GM19372 (cell line): ENCODE results near the gene GRK4.

ENCODE experiments used
- ATAC-seq: cut with Tn5 transposase; IDR thresholded peaks from one replicate; pipeline ENCODE4 v1.9.1; 2021; ENCODE audit warnings: mild to moderate bottlenecking, low read depth, moderate library complexity; ENCODE audit not compliant: unreplicated experiment

The GRK4 gene

GRCh38 chr4:3054169-3054759 lies 90.9 kb downstream of the GRK4 start:
- no peak for ATAC-seq

GRCh38 chr4:3059943-3060342 lies 96.6 kb downstream of the GRK4 start:
- ATAC-seq: no peak

- ATAC-seq: no peak
These were observed 97.6 kb downstream of the GRK4 start for GRCh38 chr4:3060946-3061345.

GRCh38 chr4:3062471-3062870 lies 99.1 kb downstream of the GRK4 start:
- ATAC-seq: no peak

- ATAC-seq: no peak
These were observed 102.2 kb downstream of the GRK4 start for GRCh38 chr4:3065551-3065950.

- ATAC-seq: no peak
These were observed 103.5 kb downstream of the GRK4 start for GRCh38 chr4:3066836-3067400.

- ATAC-seq: no peak
These were observed 104.2 kb downstream of the GRK4 start for GRCh38 chr4:3067473-3068001.

- ATAC-seq: no peak
These were observed 106.4 kb downstream of the GRK4 start for GRCh38 chr4:3069661-3070199.

- no peak for ATAC-seq
These were observed 107.5 kb downstream of the GRK4 start for GRCh38 chr4:3070709-3071500.

- ATAC-seq: no peak
These were observed 108.4 kb downstream of the GRK4 start for GRCh38 chr4:3071811-3072210.

GRCh38 chr4:3073158-3074077 lies 110.0 kb downstream of the GRK4 start:
- ATAC-seq: peak; percentile 32

- peak; percentile 78 for ATAC-seq
These were observed 110.9 kb downstream of the GRK4 start, which contains the start of the genes HTT and HTT-AS for GRCh38 chr4:3074078-3074845. TSS of gene HTT (plus strand) at chr4:3074681. CDS start at chr4:3074826, 145 bp downstream. TSS of gene HTT-AS (minus strand) at chr4:3074538.

- ATAC-seq: no peak
These were observed 111.7 kb downstream of the GRK4 start for GRCh38 chr4:3074846-3075651.

- no peak for ATAC-seq
These were observed 112.2 kb downstream of the GRK4 start for GRCh38 chr4:3075652-3075981.

GRCh38 chr4:3077796-3078195 lies 114.4 kb downstream of the GRK4 start:
- ATAC-seq: no peak

GRCh38 chr4:3079694-3080123 lies 116.3 kb downstream of the GRK4 start:
- no peak for ATAC-seq

- no peak for ATAC-seq
These were observed 119.6 kb downstream of the GRK4 start for GRCh38 chr4:3082925-3083515.

GRCh38 chr4:3083732-3084131 lies 120.4 kb downstream of the GRK4 start:
- ATAC-seq: no peak
